GM18951 (cell line): ENCODE results near the gene ATG13.

Experiments
- POLR2A ChIP-seq: IDR thresholded peaks from 4 replicates; pipeline ENCODE4 v1.6.1; 2011; ENCODE audit warnings: mild to moderate bottlenecking; ENCODE audit not compliant: insufficient read length, insufficient read depth; ENCODE audit errors: extremely low read depth
- in situ Hi-C: fragments of 300-500 bp; cut with MboI; formaldehyde crosslinking; loops from one replicate; pipeline ENCODE4 v1.12.0; 2022; ENCODE audit warnings: low sequenced_read_pairs, mixed read lengths, inconsistent platforms; ENCODE audit not compliant: unreplicated experiment

The ATG13 gene

GRCh38 chr11:46678741-46679130, 61.4 kb downstream of the ATG13 start:
- in situ Hi-C loops: no loop called here
- TF ChIP-seq POLR2A: no peak

DNA sequence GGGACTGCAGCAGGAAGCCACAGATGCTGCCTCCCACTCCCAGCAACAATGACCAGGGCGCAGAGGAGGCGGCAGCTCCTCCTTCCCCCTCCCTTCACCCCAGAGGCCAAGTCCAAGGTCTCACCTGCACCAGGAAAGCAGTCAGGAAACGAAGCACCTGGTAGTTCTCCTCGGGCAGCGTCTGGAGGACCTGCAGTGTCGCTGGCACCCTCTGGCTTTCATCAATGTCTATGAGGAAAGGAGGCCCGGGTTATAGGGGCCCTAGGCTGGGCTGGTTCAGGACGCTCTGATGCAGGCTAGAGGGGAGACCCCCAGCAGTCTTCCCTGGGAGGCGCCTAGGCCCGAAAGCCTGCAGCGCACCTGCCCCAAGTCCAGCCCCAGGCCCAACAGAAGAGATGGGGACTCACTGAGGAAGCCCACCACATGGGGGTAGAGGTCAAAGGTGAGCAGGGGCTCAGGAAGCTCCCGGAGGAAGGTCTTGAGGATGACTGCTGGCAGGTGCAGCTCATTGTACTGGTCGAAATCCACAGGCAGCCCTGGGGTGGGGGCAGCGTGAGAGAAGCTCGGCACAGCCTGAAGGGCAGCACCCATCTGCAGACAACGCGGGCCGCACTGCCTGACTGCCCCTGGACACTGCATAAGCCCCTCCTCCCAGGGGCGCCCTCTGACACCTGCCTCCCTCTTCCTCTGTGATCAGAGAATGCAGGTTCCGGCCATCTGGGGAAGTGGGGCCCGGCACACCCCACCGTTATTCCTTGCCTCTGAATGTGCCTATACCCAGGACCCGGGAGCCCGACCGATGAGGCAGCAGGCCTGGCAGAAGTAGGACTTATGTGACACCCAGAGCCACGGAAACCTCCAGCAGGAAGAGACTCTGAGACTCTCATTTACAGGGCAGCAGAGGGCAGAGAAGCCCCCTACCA, 62.1 kb downstream of the ATG13 start:
- in situ Hi-C loops: no loop called here
- TF ChIP-seq POLR2A: no peak

GRCh38 chr11:46680164-46680760, 62.9 kb downstream of the ATG13 start:
- TF ChIP-seq POLR2A: no peak
- in situ Hi-C loops: no loop called here

GRCh38 chr11:46680815-46681214, 63.5 kb downstream of the ATG13 start:
- TF ChIP-seq POLR2A: no peak
- in situ Hi-C loops: no loop called here

- TF ChIP-seq POLR2A: no peak
- in situ Hi-C loops: no loop called here
Measured at GRCh38 chr11:46681814-46682213, 64.5 kb downstream of the ATG13 start.

DNA sequence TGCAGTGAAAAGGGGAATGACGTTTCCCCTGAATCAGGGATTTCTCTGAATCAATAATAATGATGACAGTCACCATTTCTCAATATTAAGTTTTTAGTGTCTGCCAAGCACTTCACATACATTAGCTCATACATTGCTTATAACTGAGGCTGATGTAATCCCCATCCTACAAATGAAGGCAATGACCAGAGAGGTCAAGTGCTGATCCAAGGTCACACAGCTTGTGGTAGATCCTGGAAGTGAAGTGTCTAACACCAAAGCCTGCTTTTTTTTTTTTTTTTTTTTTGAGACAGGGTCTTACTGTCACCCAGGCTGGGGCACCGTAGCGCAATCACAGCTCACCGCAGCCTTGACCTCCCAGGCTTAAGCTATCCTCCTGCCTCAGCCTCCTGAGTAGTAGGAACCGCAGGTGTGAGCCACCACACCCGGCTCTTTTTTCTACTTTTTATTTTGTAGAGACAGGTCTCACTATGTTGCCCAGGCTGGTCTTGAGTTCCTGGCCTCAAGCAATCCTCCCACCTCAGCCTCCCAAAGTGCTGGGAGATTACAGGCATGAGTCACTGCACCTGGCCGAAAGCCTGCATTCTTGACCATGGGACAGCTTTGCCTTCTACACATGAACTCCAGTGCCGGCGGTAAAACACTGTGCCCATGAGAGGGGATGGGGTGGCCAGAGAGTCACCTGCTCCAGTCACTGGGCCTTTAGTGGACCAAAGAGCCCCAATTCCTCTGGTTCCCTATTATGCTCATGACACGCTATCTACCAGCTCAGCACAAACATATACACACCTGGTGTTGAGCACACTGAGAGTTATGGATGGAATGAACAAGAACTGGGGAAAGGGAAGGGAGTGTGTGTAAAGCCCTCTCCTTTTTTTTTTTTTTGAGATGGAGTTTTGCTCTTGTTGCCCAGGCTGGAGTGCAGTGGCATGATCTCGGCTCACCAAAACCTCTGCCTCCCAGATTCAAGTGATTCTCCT, 65.7 kb downstream of the ATG13 start:
- in situ Hi-C loops: no loop called here
- no peak for TF ChIP-seq POLR2A

- in situ Hi-C loops: no loop called here
- no peak for TF ChIP-seq POLR2A
Measured at GRCh38 chr11:46684367-46684766, 67.0 kb downstream of the ATG13 start.

GRCh38 chr11:46686886-46687795, 69.8 kb downstream of the ATG13 start:
- no peak for TF ChIP-seq POLR2A
- in situ Hi-C loops: no loop called here

DNA sequence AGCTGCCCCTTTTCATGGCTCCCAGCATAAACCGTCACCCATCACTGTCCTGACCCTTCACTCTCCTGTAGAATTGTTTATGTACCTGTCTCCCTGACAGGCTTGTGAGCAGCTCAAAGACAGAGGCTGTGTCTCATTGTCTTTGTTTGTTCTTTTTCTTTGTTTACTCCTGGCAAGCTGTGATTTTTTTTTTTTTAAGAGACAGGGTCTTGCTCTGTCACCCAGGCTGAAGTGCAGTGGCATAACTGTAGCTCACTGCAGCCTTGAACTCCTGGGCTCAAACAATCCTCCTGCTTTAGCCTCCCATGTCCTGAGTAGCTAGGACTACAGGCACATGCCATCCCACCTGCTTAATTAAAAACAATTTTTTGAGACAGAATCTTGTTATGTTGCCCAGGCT, 73.3 kb downstream of the ATG13 start:
- TF ChIP-seq POLR2A: no peak
- in situ Hi-C loops: no loop called here

DNA sequence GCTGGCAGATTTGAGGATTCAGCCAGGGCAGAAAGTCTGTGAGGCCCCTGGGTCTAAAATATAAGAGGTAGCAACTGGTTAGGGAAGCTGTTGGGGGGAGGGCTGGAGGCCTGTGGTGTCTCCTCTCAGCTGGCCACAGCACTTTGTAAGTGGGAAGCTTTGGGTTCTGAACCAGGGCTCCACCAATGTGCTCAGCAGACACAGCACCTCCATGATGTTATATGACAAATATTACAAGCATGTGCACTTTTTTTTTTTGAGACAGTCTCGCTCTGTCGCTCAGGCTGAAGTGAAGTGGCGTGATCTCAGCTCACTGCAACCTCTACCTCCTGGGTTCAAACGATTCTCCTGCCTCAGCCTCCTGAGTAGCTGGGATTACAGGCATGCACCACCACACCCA, 75.1 kb downstream of the ATG13 start:
- TF ChIP-seq POLR2A: no peak
- in situ Hi-C loops: no loop called here

GRCh38 chr11:46693597-46694012, 76.3 kb downstream of the ATG13 start:
- no peak for TF ChIP-seq POLR2A
- in situ Hi-C loops: no loop called here

DNA sequence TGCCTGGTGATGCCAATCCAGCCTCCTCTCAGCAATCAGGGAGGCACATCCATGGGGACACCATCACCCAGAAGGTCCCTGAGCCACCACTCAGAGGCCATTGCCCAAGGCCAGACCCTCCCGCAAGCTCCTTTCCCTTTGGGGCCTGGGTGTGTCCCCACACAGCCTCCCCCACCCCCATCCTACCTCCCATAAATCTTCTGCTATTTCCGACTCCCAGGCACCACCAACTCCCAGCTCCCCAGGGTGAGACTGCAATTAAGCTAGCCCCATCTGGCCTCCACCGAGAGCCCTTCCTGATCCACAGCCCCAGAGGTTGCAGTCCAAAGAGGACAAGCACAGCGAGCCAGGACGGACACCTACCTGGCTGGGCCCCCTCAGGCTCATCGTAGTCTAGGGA, 76.7 kb downstream of the ATG13 start:
- no peak for TF ChIP-seq POLR2A
- in situ Hi-C loops: no loop called here
